ENCODE data around the gene MINK1.

Gene MINK1

DNA sequence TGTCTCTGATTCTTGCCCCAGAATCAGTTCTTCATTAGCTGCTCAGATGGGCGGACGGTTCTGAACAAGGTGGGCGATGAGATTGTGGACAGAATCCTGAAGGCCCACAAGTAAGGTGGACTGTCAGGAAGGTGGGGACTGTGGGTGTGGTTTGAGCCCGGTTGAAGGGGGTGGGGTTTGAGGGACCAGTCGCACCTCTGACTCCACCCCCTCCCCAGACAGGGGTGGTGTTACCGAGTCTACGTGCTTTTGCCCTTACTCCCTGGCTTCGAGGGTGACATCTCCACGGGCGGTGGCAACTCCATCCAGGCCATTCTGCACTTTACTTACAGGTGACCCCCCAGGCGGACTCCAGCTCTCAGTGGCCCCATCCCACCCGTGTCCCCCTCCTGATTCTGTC, 14.9 kb upstream of the MINK1 start (continued):
- TF ChIP-seq ZNF274 (IDR thresholded peaks at IDR 0.05; ENCODE audit: low read length) (no peak), ZNF274 (tag by site-specific recombination; IDR thresholded peaks at IDR 0.05; ENCODE audit: borderline replicate concordance) (no peak)
- TF ChIP-seq, protein P1, sequence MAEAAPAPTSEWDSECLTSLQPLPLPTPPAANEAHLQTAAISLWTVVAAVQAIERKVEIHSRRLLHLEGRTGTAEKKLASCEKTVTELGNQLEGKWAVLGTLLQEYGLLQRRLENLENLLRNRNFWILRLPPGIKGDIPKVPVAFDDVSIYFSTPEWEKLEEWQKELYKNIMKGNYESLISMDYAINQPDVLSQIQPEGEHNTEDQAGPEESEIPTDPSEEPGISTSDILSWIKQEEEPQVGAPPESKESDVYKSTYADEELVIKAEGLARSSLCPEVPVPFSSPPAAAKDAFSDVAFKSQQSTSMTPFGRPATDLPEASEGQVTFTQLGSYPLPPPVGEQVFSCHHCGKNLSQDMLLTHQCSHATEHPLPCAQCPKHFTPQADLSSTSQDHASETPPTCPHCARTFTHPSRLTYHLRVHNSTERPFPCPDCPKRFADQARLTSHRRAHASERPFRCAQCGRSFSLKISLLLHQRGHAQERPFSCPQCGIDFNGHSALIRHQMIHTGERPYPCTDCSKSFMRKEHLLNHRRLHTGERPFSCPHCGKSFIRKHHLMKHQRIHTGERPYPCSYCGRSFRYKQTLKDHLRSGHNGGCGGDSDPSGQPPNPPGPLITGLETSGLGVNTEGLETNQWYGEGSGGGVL (tag by site-specific recombination; IDR thresholded peaks at IDR 0.05), result no peak

DNA sequence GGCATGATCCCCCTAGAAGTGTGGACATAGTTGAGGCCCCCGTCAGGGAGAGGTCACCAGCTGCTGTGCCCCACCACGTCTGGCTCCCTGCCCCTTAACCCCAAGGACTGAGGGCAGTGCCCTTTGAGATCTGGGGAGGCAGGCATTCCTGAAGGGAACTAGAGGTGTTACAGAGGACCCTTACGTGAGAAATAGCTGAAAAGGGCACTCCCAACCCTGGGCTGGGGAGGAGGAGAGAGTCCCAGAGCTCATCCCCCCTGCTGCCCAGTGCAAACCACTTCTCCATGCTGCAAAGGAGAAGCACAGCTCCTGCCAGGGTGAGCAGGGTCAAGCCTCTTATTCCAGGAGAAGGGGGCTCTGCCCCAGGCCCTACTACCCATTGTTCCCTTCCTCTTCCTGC, 10.3 kb upstream of the MINK1 start:
- H3K9me3 ChIP-seq (ENCODE audit: control insufficient read depth, insufficient read depth, low read depth, low read length), result no peaks in the 10 kb centered on the region
- no peak for TF ChIP-seq ZNF549 (tag by site-specific recombination; IDR thresholded peaks at IDR 0.05)
- TF ChIP-seq, protein P2, sequence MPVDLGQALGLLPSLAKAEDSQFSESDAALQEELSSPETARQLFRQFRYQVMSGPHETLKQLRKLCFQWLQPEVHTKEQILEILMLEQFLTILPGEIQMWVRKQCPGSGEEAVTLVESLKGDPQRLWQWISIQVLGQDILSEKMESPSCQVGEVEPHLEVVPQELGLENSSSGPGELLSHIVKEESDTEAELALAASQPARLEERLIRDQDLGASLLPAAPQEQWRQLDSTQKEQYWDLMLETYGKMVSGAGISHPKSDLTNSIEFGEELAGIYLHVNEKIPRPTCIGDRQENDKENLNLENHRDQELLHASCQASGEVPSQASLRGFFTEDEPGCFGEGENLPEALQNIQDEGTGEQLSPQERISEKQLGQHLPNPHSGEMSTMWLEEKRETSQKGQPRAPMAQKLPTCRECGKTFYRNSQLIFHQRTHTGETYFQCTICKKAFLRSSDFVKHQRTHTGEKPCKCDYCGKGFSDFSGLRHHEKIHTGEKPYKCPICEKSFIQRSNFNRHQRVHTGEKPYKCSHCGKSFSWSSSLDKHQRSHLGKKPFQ (tag by site-specific recombination; IDR thresholded peaks at IDR 0.05), result no peak
- no peak for TF ChIP-seq ZNF837 (tag by site-specific recombination; IDR thresholded peaks at IDR 0.05)
- no peak for TF ChIP-seq ZNF37A (tag by site-specific recombination; IDR thresholded peaks at IDR 0.05)
- no peak for TF ChIP-seq ZNF777 (tag by site-specific recombination; IDR thresholded peaks at IDR 0.05; ENCODE audit: borderline replicate concordance)
- no peak for TF ChIP-seq ZNF529 (tag by site-specific recombination; IDR thresholded peaks at IDR 0.05; ENCODE audit: insufficient replicate concordance)
- TF ChIP-seq ZBTB48 (tag by site-specific recombination; IDR thresholded peaks at IDR 0.05), result no peak
- no peak for TF ChIP-seq GLI2 (tag by site-specific recombination; IDR thresholded peaks at IDR 0.05; ENCODE audit: borderline replicate concordance, low read depth)
- no peak for TF ChIP-seq ZNF10 (tag by site-specific recombination; IDR thresholded peaks at IDR 0.05)
- POLR2A ChIA-PET, result no interaction called here
- H3K36me3 ChIP-seq (ENCODE audit: control insufficient read depth in 2 of 2, insufficient read depth in 1 of 2, low read length in 2 of 2), result peaks cover 0 to 21% of the 10 kb centered on the region in 2 experiments; a peak in 2 of 3 replicates
- no peaks in the 10 kb centered on the region for H3K4me1 ChIP-seq (ENCODE audit: control insufficient read depth, insufficient read depth, low read length)
- CTCF ChIA-PET, result interaction anchor here (0.5 kb wide), 1 partner anchor 40 kb away, joined by 5 read pairs; no protein-coding TSS in a partner anchor
- H3K27ac ChIP-seq (ENCODE audit: extremely low read depth, low read depth, low read length), result no peak overlapping the region
- no peak overlapping the region for H3K4me3 ChIP-seq (ENCODE audit: low read depth, low read length)

DNA sequence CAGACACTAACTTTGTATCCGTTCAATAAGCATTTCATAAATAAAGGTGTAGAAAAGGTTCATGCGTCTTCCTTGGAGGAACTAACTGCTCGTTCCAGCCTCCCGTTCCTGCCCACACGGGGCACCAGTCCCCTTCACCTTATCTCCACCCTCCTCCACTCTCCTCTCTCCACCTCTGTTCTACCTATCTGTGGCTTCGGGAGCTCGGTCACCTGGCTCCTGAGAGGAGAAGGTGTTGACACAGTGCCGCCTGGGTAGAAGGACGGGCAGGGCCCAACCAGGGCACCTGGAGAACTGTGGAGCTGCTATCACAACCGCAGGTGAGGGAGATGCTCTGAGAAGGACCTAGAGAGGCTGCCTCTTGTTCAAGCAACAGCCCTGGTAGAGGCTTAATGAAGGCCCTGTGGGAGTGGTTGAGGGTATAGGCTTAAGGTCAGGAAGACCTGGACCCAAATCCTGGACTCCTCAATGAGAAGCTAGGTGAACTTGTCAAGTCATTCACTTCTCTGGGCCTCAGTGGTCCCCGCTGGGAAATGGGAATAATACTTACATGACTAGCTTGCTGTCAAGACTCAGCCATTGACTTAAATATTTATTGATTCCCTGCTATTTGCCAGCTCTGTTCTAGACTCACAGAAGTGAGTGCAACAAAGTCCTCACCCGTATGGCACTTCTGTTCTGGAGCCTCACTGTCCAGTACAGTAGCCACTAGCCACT, 9.6 kb upstream of the MINK1 start:
- POLR2A ChIA-PET, result no interaction called here
- Histone ChIP-seq H3K4me1 (ENCODE audit: control insufficient read depth, insufficient read depth, low read length) (no peaks in the 10 kb centered on the region), H3K27ac (ENCODE audit: extremely low read depth, low read depth, low read length) (no peak overlapping the region), H3K9me3 (ENCODE audit: control insufficient read depth, insufficient read depth, low read depth, low read length) (no peaks in the 10 kb centered on the region), H3K4me3 (ENCODE audit: low read depth, low read length) (no peak overlapping the region), H3K36me3 (ENCODE audit: control insufficient read depth in 2 of 2, insufficient read depth in 1 of 2, low read length in 2 of 2) (peaks cover 0 to 19% of the 10 kb centered on the region in 2 experiments; a peak in 2 of 3 replicates)
- CTCF ChIA-PET, result interaction anchor here (0.5 kb wide), 1 partner anchor 40 kb away, joined by 5 read pairs; no protein-coding TSS in a partner anchor
- TF ChIP-seq SALL2 (tag by site-specific recombination; IDR thresholded peaks at IDR 0.05; ENCODE audit: borderline replicate concordance) (no peak), HOXA7 (CRISPR knock-in tag; IDR thresholded peaks at IDR 0.05; ENCODE audit: borderline replicate concordance) (no peak), ZNF544 (tag by site-specific recombination; IDR thresholded peaks at IDR 0.05) (no peak), ZNF24 (tag by site-specific recombination; IDR thresholded peaks at IDR 0.05) (no peak), SP2 (tag by site-specific recombination; IDR thresholded peaks at IDR 0.05) (no peak), ZNF768 (tag by site-specific recombination; IDR thresholded peaks at IDR 0.05) (no peak), KLF7 (tag by site-specific recombination; IDR thresholded peaks at IDR 0.05; ENCODE audit: borderline replicate concordance) (no peak), ZNF202 (tag by site-specific recombination; IDR thresholded peaks at IDR 0.05; ENCODE audit: borderline replicate concordance) (no peak), ZNF830 (tag by site-specific recombination; IDR thresholded peaks at IDR 0.05; ENCODE audit: low read depth) (no peak), ZNF549 (tag by site-specific recombination; IDR thresholded peaks at IDR 0.05) (no peak), ZNF174 (tag by site-specific recombination; IDR thresholded peaks at IDR 0.05) (no peak), YY1 (tag by site-specific recombination; IDR thresholded peaks at IDR 0.05) (no peak)
- TF ChIP-seq, protein P3, sequence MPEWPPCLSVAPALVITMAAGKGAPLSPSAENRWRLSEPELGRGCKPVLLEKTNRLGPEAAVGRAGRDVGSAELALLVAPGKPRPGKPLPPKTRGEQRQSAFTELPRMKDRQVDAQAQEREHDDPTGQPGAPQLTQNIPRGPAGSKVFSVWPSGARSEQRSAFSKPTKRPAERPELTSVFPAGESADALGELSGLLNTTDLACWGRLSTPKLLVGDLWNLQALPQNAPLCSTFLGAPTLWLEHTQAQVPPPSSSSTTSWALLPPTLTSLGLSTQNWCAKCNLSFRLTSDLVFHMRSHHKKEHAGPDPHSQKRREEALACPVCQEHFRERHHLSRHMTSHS (tag by site-specific recombination; IDR thresholded peaks at IDR 0.05), result no peak
- TF ChIP-seq, protein P4, sequence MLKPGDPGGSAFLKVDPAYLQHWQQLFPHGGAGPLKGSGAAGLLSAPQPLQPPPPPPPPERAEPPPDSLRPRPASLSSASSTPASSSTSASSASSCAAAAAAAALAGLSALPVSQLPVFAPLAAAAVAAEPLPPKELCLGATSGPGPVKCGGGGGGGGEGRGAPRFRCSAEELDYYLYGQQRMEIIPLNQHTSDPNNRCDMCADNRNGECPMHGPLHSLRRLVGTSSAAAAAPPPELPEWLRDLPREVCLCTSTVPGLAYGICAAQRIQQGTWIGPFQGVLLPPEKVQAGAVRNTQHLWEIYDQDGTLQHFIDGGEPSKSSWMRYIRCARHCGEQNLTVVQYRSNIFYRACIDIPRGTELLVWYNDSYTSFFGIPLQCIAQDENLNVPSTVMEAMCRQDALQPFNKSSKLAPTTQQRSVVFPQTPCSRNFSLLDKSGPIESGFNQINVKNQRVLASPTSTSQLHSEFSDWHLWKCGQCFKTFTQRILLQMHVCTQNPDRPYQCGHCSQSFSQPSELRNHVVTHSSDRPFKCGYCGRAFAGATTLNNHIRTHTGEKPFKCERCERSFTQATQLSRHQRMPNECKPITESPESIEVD (tag by site-specific recombination; IDR thresholded peaks at IDR 0.05), result no peak
